HG03025 (cell line): ENCODE data around the gene NUDT17.

Source experiments
- ATAC-seq: cut with Tn5 transposase; IDR thresholded peaks from one replicate; pipeline ENCODE4 v1.9.1; 2021; ENCODE audit warnings: mild to moderate bottlenecking, moderate library complexity; ENCODE audit not compliant: unreplicated experiment, low FRiP score

Gene NUDT17

GRCh38 chr1:145846201-145846612 is 777 bp downstream of the NUDT17 start:
- ATAC-seq = no peak

- ATAC-seq = no peak
Observed at GRCh38 chr1:145847827-145848226, 2.4 kb downstream of the NUDT17 start.

- no peak for ATAC-seq
Observed at GRCh38 chr1:145849356-145850160, 4.1 kb downstream of the NUDT17 start.

GRCh38 chr1:145855426-145855948 is 10.1 kb downstream of the NUDT17 start:
- no peak for ATAC-seq

- no peak for ATAC-seq
Observed at GRCh38 chr1:145857170-145857569, 11.7 kb downstream of the NUDT17 start.

- no peak for ATAC-seq
Observed at GRCh38 chr1:145858238-145858900, 12.9 kb downstream of the NUDT17 start.

GRCh38 chr1:145858901-145859490 is 13.6 kb downstream of the NUDT17 start, which contains the start of gene PIAS3:
Gene PIAS3, minus strand, starts transcription at chr1:145859081. Its CDS starts 91 bp downstream, at chr1:145858990.
- peak; percentile 74 for ATAC-seq

- ATAC-seq = peak; percentile 61
Observed at GRCh38 chr1:145859491-145860023, 14.1 kb downstream of the NUDT17 start.

GRCh38 chr1:145863282-145864018 is 18.0 kb downstream of the NUDT17 start:
- no peak for ATAC-seq

GRCh38 chr1:145868232-145868631 is 22.8 kb downstream of the NUDT17 start:
- no peak for ATAC-seq

GRCh38 chr1:145871994-145872924 is 26.8 kb downstream of the NUDT17 start:
- no peak for ATAC-seq

GRCh38 chr1:145874646-145875045 is 29.2 kb downstream of the NUDT17 start:
- ATAC-seq = no peak

GRCh38 chr1:145877923-145878486 is 32.6 kb downstream of the NUDT17 start:
- ATAC-seq = no peak

- no peak for ATAC-seq
Observed at GRCh38 chr1:145878724-145879123, 33.3 kb downstream of the NUDT17 start.

- ATAC-seq = no peak
Observed at GRCh38 chr1:145879775-145880174, 34.3 kb downstream of the NUDT17 start.

GRCh38 chr1:145884675-145885074 is 39.2 kb downstream of the NUDT17 start:
- ATAC-seq = no peak

- ATAC-seq = peak; percentile 96
Observed at GRCh38 chr1:145885738-145886287, 40.4 kb downstream of the NUDT17 start, which contains the start of gene ANKRD35. Gene ANKRD35, minus strand, starts transcription at chr1:145885866. Its CDS starts 108 bp downstream, at chr1:145885758.

GRCh38 chr1:145886390-145886789 is 41.0 kb downstream of the NUDT17 start:
- ATAC-seq = no peak
